IPS-20b (cell line): ENCODE results near the gene SLC17A2.

Experiments
- H3K27ac ChIP-seq: one replicate; pipeline ENCODE4 v1.5.1; 2013; ENCODE audit warnings: low read length
- H3K27me3 ChIP-seq: 2 replicates; pipeline ENCODE4 v1.6.1; 2013; ENCODE audit warnings: mild to moderate bottlenecking, low read length, inconsistent platforms; ENCODE audit not compliant: insufficient read depth
- H3K36me3 ChIP-seq: 2 replicates; pipeline ENCODE4 v1.6.1; 2013; ENCODE audit warnings: low read depth, mild to moderate bottlenecking, inconsistent platforms, low read length, moderate library complexity; ENCODE audit not compliant: insufficient read depth
- H3K4me1 ChIP-seq: 2 replicates; pipeline ENCODE4 v1.6.1; 2013; ENCODE audit warnings: mild to moderate bottlenecking, control low read depth, inconsistent platforms, low read length, moderate library complexity; ENCODE audit not compliant: insufficient read depth
- H3K4me3 ChIP-seq: 2 replicates; pipeline ENCODE4 v1.5.1; 2013; ENCODE audit warnings: mild to moderate bottlenecking, low read length, inconsistent platforms
- H3K9ac ChIP-seq: 2 replicates; pipeline ENCODE4 v1.6.1; 2013; ENCODE audit warnings: low read depth, mild to moderate bottlenecking, inconsistent platforms, low read length, moderate library complexity
- H3K9me3 ChIP-seq: 2 replicates; pipeline ENCODE4 v1.6.1; 2013; ENCODE audit warnings: mild to moderate bottlenecking, low read depth, low read length, inconsistent platforms; ENCODE audit not compliant: insufficient read depth

Gene SLC17A2

DNA sequence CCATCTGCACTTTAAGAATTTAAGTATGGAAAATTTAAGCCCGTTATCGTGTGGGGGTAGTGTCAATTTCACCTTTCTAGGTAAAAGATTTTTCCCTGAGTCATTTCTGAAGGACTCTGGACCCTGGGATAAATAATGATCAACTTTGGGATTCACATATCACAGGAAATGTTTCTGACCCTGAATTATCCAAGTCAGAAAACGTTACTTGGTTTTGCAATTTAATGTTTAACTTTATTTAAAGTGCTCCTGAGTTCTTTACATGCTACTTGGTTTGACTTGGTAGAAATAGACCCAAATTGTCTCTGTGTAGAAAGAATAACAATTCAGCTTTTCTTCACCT, 55.0 kb downstream of the SLC17A2 start:
- Histone ChIP-seq H3K27ac (no peak overlapping the region), H3K9ac (no peak overlapping the region), H3K4me3 (no peak overlapping the region), H3K4me1 (no peaks in the 10 kb centered on the region), H3K9me3 (no peaks in the 10 kb centered on the region), H3K36me3 (no peaks in the 10 kb centered on the region), H3K27me3 (no peaks in the 10 kb centered on the region)

DNA sequence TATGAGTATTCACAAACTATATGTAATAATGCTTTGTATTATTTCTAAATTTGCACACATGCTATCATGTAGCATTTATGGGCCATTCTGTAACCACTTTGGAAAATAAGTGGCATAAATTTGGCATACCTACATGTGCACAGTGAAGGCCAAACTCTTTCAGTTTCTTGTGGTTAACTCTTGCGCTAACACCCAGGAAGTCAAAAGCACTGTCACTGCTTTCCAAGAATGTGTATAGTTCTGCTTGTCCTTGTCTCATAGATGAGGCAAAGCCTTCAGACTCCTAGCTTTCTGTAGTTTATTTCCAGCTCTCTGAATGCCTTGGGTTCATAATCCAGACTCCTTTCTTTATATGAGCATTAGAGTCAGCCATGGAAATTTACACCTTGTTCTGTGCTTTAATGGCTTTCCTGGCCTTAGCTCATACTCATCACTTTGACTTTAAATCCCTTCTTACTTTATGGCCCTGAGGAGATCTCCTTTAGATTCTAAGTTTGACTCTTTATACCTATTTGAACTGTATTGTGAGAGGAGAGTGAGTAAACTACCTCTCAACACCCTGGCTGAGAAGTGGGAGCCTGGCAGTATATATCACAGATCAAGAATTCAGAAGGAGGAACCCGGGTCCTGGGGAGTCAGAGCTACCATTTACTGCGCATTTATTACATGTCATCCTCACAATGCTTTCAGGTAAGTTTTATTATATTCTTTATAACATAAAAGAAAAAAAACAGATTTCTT, 55.5 kb downstream of the SLC17A2 start:
- Histone ChIP-seq H3K9me3 (no peaks in the 10 kb centered on the region), H3K27me3 (no peaks in the 10 kb centered on the region), H3K27ac (no peak overlapping the region), H3K4me3 (no peak overlapping the region), H3K36me3 (no peaks in the 10 kb centered on the region), H3K4me1 (no peaks in the 10 kb centered on the region), H3K9ac (no peak overlapping the region)

DNA sequence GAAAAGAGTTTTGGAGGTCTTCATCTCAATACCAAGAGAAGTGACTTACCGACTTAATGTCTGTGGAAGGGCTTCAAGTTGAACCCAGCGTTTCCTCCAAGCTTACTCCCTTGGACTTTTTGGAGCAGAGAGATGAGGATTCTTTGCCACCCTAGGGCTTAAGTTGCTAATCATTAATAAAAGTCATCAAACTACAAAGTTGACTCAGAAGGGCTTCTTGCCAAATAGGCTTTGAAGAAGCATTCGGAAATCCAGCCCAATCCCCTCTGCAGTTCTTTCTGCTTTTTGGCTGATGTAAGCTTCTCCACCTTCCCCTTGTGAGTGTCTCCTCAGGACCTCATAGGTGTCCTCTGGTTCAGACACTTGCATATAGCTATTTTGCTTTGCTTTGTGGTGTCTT, 56.4 kb downstream of the SLC17A2 start, which contains the start of gene SLC17A3:
Gene SLC17A3 (minus strand): TSS at position 126 of the 400 bp plus-strand sequence. CDS start 5,856 bp downstream, outside the sequence.
- Histone ChIP-seq H3K36me3 (no peaks in the 10 kb centered on the region), H3K27me3 (no peaks in the 10 kb centered on the region), H3K4me3 (no peak within 1 kb of the TSS), H3K27ac (no peak within 1 kb of the TSS), H3K4me1 (no peaks in the 10 kb centered on the region), H3K9ac (no peak within 1 kb of the TSS), H3K9me3 (no peaks in the 10 kb centered on the region)

DNA sequence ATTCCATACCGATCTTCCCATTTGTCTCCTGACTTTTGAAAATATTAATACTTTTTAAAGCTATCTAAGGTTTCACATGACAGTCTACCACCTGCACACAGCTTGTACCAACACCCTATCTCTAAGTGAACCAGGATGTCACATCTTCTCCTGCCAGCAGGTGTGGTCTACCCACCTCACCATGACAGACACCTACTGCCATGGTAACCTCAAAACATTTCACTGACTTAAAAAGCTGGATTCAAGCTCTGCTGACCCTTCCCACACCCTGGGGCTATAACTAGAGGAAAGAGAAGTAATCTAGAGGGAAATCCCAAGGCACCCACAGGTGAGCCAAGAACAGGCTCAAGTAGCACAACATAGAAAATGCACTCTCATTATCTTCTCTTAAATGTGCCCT, 57.7 kb downstream of the SLC17A2 start:
- no peak overlapping the region for H3K27ac ChIP-seq
- no peaks in the 10 kb centered on the region for H3K27me3 ChIP-seq
- H3K36me3 ChIP-seq: no peaks in the 10 kb centered on the region
- H3K4me1 ChIP-seq: no peaks in the 10 kb centered on the region
- no peaks in the 10 kb centered on the region for H3K9me3 ChIP-seq
- H3K4me3 ChIP-seq: no peak overlapping the region
- H3K9ac ChIP-seq: no peak overlapping the region

DNA sequence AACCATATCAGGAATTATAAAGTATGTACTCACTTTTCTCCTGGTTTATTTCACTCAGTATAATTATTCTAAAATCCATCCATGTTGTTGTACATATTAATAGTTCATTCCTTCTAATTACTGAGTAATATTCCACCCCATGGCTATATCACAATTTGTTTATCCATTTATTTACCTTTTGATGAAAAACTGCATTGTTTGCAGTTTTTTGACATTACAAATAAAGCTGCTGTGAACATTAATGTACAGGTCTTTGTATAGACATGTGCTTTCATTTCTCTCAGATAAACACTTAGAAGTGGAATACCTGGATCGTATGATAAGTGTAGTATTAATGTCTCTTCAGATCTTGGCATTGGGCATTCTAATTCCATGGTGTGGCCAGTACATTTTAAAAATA, 60.7 kb downstream of the SLC17A2 start:
- Histone ChIP-seq H3K4me3 (no peak overlapping the region), H3K27ac (no peak overlapping the region), H3K9ac (no peak overlapping the region), H3K9me3 (no peaks in the 10 kb centered on the region), H3K4me1 (no peaks in the 10 kb centered on the region), H3K36me3 (no peaks in the 10 kb centered on the region), H3K27me3 (no peaks in the 10 kb centered on the region)

DNA sequence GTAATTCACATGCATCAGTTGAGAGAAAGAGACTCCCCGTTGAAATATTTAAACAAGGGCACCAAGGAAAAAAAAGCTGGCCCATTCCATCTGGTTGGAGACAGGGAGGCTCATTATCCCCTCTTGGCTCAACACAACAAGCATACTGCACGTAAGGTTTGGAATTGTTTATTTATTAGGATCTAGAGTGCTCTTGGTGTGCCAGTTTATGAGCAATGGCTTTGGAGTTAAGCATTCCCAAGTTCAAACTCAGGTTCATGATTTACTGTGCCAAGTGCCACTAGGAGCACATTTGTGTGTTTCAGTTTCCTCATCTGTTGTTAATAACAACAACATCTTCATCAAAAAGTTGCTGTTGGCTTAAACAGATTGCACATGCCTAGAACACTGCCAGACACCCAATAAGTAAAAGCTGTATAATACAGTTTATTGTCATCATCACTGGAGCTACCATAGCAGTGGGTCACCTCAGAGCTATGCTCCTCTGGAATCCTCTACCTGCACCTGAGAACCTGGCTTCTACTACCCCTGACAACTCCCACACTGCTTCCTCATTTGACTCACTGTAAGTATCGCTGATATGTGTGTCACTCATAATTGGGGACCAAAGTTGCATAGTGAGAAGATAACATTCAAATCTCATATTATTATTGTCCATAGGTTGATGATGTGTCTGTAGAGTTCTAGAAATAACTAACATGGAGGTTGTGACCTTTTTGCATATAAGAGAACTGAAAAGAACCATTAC, 61.9 kb downstream of the SLC17A2 start:
- no peak overlapping the region for H3K9ac ChIP-seq
- H3K4me1 ChIP-seq: no peaks in the 10 kb centered on the region
- no peaks in the 10 kb centered on the region for H3K27me3 ChIP-seq
- no peaks in the 10 kb centered on the region for H3K9me3 ChIP-seq
- no peak overlapping the region for H3K4me3 ChIP-seq
- no peaks in the 10 kb centered on the region for H3K36me3 ChIP-seq
- H3K27ac ChIP-seq: no peak overlapping the region

DNA sequence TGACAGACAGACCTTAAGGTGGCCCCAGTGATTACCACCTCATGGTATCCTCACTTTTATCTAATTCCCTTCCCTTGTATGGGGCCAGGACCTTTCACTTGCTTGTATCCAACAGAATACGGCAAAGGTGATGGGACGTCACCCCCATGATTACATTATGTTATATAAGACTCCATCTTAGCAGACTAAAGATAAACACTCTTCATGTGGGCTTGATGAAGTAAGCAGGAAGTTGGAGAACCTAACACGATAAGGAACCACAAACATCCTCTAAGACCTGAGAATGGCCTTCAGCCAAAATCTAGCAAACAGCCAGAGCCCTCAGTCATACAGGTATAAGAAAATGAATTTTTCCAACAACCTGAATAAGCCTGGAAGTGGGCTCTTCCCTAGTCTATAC, 64.5 kb downstream of the SLC17A2 start:
- Histone ChIP-seq H3K4me1 (no peaks in the 10 kb centered on the region), H3K27ac (no peak overlapping the region), H3K9ac (no peak overlapping the region), H3K27me3 (no peaks in the 10 kb centered on the region), H3K4me3 (no peak overlapping the region), H3K36me3 (no peaks in the 10 kb centered on the region), H3K9me3 (no peaks in the 10 kb centered on the region)

DNA sequence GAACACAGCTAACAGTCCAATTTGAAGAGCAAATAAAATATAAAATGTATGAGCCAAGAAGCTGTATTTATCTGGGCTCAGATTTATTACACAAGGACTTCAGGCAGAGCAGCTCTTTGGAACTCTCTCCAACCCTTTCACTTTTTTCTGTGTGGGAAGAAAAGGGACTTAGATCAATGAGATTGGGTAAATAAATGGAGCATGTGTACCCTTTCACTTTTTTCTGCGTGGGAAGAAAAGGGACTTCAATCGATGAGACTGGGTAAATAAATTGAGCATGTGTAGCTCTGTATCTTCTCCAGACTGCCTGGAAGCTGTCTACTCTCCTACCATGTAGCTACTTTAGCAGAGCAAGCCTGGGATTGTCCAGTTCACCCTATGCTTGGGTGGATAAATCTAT, 67.1 kb downstream of the SLC17A2 start:
- Histone ChIP-seq H3K4me1 (no peaks in the 10 kb centered on the region), H3K9ac (no peak overlapping the region), H3K36me3 (no peaks in the 10 kb centered on the region), H3K27ac (no peak overlapping the region), H3K9me3 (no peaks in the 10 kb centered on the region), H3K4me3 (no peak overlapping the region), H3K27me3 (no peaks in the 10 kb centered on the region)
